Smooth muscle cell (in vitro differentiated cells): ENCODE data around the gene ATXN3. TPM values are rescaled to one million over a fixed set of nuclear protein-coding genes. Genes with fewer than 3 reads are reported as not detected.
A peak's percentile ranks its signal among the peaks of the same experiment; 100 is the strongest.

Experiments
- DNase-seq: peaks from one replicate; lab custom pipeline; 2025; ENCODE audit not compliant: unreplicated experiment; lab: John Stamatoyannopoulos, UW
- H2AFZ ChIP-seq: fragments of 200-600 bp; sonication (generic); 2 replicates; pipeline ENCODE4 v1.6.0; 2016; ENCODE audit warnings: antibody characterized with exemption, low read depth, mild to moderate bottlenecking
- H3F3A ChIP-seq: fragments of 200-600 bp; sonication (generic); 2 replicates; pipeline ENCODE4 v1.6.0; 2017; ENCODE audit warnings: antibody characterized with exemption, low read depth
- H3K27ac ChIP-seq: fragments of 200-600 bp; sonication (generic); 2 replicates; pipeline ENCODE4 v1.5.1; 2016; ENCODE audit warnings: low read depth, mild to moderate bottlenecking
- H3K27me3 ChIP-seq: fragments of 200-600 bp; sonication (generic); 2 replicates; pipeline ENCODE4 v1.6.1; 2016; ENCODE audit warnings: low read depth, mild to moderate bottlenecking
- H3K36me3 ChIP-seq: fragments of 200-600 bp; sonication (generic); 2 replicates; pipeline ENCODE4 v1.5.1; 2016; ENCODE audit warnings: low read depth
- H3K4me1 ChIP-seq: fragments of 200-600 bp; sonication (generic); 2 replicates; pipeline ENCODE4 v1.5.1; 2016; ENCODE audit warnings: low read depth
- H3K4me2 ChIP-seq: fragments of 200-600 bp; sonication (generic); 2 replicates; pipeline ENCODE4 v1.6.0; 2016; ENCODE audit warnings: mild to moderate bottlenecking
- H3K4me3 ChIP-seq: fragments of 200-600 bp; sonication (generic); 2 replicates; pipeline ENCODE4 v1.5.1; 2016; ENCODE audit warnings: mild to moderate bottlenecking
- H3K79me2 ChIP-seq: fragments of 200-600 bp; sonication (generic); 2 replicates; pipeline ENCODE4 v1.6.0; 2016; ENCODE audit warnings: low read depth, mild to moderate bottlenecking
- H3K9ac ChIP-seq: fragments of 200-600 bp; sonication (generic); 2 replicates; pipeline ENCODE4 v1.6.0; 2016; ENCODE audit warnings: low read depth
- H3K9me3 ChIP-seq: fragments of 200-600 bp; sonication (generic); replicated peaks from 2 replicates; pipeline ENCODE4 v1.5.1; 2016; ENCODE audit warnings: low read depth
- H4K20me1 ChIP-seq: fragments of 200-600 bp; sonication (generic); 2 replicates; pipeline ENCODE4 v1.6.0; 2016; ENCODE audit warnings: low read depth
- WGBS: methylation state at CpG from one replicate; pipeline ENCODE4 v1.1.7; 2016; ENCODE audit warnings: low lambda C conversion rate; 5-methylcytosine and 5-hydroxymethylcytosine counted together
- polyA plus RNA-seq: library from polyadenylated mRNA; unstranded; fragments of >200 nt; fragmentation: Nextera tagmentation; extraction: Ambion mirVana; gene quantifications from 2 replicates; pipeline ENCODE4 v1.2.1, GENCODE V29; 2016
- total RNA-seq: library from RNA; depleted of rRNA; stranded (reverse); fragments of >200 nt; gene quantifications from 2 replicates; pipeline ENCODE4 v1.2.3, GENCODE V29; 2014
- TF ChIP-seq, protein P1 (sequence below): fragments of 200-600 bp; sonication (generic); IDR thresholded peaks from 2 replicates; pipeline ENCODE4 v1.5.1; 2017; ENCODE audit warnings: borderline replicate concordance, mild to moderate bottlenecking, antibody characterized with exemption; ENCODE audit not compliant: insufficient read depth, poor library complexity, severe bottlenecking

ATXN3 gene
- total and polyA plus RNA-seq, 2 experiments from 2014 or later, result 10.0 to 21.7 TPM

DNA sequence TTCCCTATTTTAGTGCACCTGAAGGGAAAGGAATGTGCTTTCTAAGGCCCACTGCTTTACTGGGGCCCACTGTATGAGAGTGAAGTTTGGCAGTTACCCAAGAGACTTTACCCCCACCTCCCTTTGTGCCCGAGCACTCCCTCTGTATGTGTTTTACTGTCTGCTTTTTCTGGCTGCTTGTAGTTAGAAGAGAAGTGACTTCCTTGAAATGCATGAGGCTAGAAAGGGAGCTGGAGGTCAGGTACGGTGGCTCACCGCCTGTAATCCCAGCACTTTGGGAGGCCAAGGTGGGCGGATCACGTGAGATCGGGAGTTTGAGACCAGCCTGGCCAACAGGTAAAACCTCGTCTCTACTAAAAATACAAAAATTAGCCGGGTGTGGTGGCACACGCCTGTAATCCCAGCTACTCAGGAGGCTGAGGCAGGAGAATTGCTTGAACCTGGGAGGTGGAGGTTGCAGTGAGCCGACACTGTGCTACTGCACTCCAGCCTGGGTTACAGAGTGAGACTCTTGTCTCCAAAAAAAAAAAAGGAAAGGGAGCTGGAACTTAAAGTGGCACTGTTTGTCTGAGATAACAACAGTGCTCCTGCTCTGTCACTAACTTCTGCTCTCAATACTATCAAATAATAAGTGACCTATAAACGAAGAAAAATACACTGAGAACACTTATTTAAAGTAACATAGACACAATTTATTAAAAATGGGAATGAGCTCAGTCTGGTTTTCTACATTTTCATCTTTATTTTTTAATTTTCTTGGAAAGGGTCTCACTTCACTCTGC, 72.3 kb downstream of the ATXN3 start:
- H2AFZ ChIP-seq, result no peak overlapping the region
- no peak overlapping the region for H3K27ac ChIP-seq
- TF ChIP-seq, protein P1, sequence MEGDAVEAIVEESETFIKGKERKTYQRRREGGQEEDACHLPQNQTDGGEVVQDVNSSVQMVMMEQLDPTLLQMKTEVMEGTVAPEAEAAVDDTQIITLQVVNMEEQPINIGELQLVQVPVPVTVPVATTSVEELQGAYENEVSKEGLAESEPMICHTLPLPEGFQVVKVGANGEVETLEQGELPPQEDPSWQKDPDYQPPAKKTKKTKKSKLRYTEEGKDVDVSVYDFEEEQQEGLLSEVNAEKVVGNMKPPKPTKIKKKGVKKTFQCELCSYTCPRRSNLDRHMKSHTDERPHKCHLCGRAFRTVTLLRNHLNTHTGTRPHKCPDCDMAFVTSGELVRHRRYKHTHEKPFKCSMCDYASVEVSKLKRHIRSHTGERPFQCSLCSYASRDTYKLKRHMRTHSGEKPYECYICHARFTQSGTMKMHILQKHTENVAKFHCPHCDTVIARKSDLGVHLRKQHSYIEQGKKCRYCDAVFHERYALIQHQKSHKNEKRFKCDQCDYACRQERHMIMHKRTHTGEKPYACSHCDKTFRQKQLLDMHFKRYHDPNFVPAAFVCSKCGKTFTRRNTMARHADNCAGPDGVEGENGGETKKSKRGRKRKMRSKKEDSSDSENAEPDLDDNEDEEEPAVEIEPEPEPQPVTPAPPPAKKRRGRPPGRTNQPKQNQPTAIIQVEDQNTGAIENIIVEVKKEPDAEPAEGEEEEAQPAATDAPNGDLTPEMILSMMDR, result no peak
- H3K79me2 ChIP-seq, result peaks cover 70% of the 10 kb centered on the region
- no peaks in the 10 kb centered on the region for H3K27me3 ChIP-seq
- peaks cover 9% of the 10 kb centered on the region for H3K4me1 ChIP-seq
- H3K9me3 ChIP-seq, result no peaks in the 10 kb centered on the region
- H4K20me1 ChIP-seq, result peaks cover 55% of the 10 kb centered on the region
- no peak overlapping the region for H3K4me3 ChIP-seq
- no peak overlapping the region for H3K4me2 ChIP-seq
- no peaks in the 10 kb centered on the region for H3K36me3 ChIP-seq
- DNase-seq, result no peak
- no peak overlapping the region for H3K9ac ChIP-seq
- WGBS, result 99% methylated on average over 11 of the region's 11 CpGs
- H3F3A ChIP-seq, result no peaks in the 10 kb centered on the region

DNA sequence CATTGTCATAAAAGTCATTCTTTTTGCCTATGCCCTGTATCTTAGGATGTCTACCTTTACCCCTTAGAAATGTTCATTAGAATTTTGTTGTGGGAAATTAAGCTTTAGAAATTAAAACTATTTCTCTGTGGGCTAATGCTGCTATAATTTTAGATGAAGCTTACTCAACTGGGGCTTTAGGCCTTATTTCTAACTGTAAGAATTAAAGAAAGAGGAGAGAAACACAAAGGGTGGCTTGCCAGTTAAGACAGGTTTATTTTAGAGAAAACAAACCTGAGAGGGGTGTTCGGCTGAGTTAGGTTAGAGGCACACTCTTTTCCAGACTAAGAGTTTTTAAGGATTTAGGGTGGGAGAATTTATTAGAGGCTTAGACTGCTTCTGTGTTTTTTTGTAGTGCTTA, 72.9 kb downstream of the ATXN3 start:
- Histone ChIP-seq H3K4me1 (peaks cover 4% of the 10 kb centered on the region), H3K9me3 (no peaks in the 10 kb centered on the region), H3K4me2 (no peak overlapping the region), H4K20me1 (peaks cover 55% of the 10 kb centered on the region), H3K9ac (no peak overlapping the region), H3F3A (no peaks in the 10 kb centered on the region), H3K27ac (no peak overlapping the region), H3K79me2 (peaks cover 63% of the 10 kb centered on the region), H3K27me3 (no peaks in the 10 kb centered on the region), H3K4me3 (no peak overlapping the region), H3K36me3 (no peaks in the 10 kb centered on the region), H2AFZ (no peak overlapping the region)
- TF ChIP-seq, protein P1, result no peak
- no peak for DNase-seq
- 97% methylated on average over 1 of the region's 1 CpG for WGBS

DNA sequence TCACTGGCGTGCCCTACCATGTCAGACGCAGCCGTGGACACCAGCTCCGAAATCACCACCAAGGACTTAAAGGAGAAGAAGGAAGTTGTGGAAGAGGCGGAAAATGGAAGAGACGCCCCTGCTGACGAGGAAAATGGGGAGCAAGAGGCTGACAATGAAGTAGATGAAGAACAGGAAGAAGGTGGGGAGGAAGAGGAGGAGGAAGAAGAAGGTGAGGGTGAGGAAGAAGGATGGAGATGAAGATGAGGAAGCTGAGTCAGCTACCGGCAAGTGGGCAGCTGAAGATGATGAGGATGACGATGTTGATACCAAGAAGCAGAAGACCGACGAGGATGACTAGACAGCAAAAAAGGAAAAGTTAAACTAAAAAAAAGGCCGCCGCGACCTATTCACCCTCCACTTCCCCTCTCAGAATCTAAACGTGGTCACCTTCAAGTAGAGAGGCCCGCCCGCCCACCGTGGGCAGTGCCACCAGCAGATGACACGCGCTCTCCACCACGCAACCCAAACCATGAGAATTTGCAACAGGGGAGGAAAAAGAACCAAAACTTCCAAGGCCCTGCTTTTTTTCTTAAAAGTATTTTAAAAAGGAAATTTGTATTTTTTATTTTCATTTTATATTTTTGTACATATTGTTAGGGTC, 79.7 kb downstream of the ATXN3 start:
- Histone ChIP-seq H3K79me2 (peaks cover 47% of the 10 kb centered on the region), H4K20me1 (peaks cover 39% of the 10 kb centered on the region), H2AFZ (no peak overlapping the region), H3K4me1 (no peaks in the 10 kb centered on the region), H3K27me3 (no peaks in the 10 kb centered on the region), H3K9ac (no peak overlapping the region), H3K36me3 (peaks cover 14% of the 10 kb centered on the region), H3K9me3 (no peaks in the 10 kb centered on the region), H3K27ac (peak overlapping the region; percentile 60), H3K4me3 (no peak overlapping the region), H3K4me2 (no peak overlapping the region), H3F3A (no peaks in the 10 kb centered on the region)
- TF ChIP-seq, protein P1, result no peak
- no peak for DNase-seq
- WGBS, result 97% methylated on average over 20 of the region's 21 CpGs
